Sciatic nerve (tissue), 2 donors: ENCODE measurements around the gene SYTL3. TPM values are rescaled to one million over a fixed set of nuclear protein-coding genes. Genes with fewer than 3 reads are reported as not detected.

Source experiments
- ATAC-seq: fragments of 200-7000 bp; cut with Tn5 transposase; one replicate; pipeline ENCODE4 v1.9.1; 2020; ENCODE audit warnings: mild to moderate bottlenecking, moderate library complexity
- DNase-seq: peaks from one replicate; pipeline ENCODE4 v3.0.0-alpha.2; 2020; ENCODE audit warnings: low spot score
- intact Hi-C: fragments of 100-400 bp; cut with DNase I; formaldehyde crosslinking; loops from one replicate; pipeline ENCODE4 v1.14.2; 2022
- total RNA-seq: library from RNA; stranded (reverse); fragmentation: NEBNext Ultra II Directional; extraction: Animal tissue kit (Norgen Biotek cat#: 25700); gene quantifications from one replicate; pipeline ENCODE4 v1.2.1, GENCODE V29; 2021
- donor health status: DM: no; HTN: no; CAD: no.
- donor health status: DM: no; HTN: no; CAD: no.

Gene SYTL3
- total RNA-seq, 1 donor from 2014 or later: 2.5 TPM

- intact Hi-C loops: no loop called here
- no peak for DNase-seq
- peak; percentile 43 for ATAC-seq
These were observed 113.1 kb downstream of the SYTL3 start for GRCh38 chr6:158762787-158763433.

- DNase-seq: no peak
- intact Hi-C loops: no loop called here
- no peak for ATAC-seq
These were observed 113.8 kb downstream of the SYTL3 start for GRCh38 chr6:158763434-158764182.

DNA sequence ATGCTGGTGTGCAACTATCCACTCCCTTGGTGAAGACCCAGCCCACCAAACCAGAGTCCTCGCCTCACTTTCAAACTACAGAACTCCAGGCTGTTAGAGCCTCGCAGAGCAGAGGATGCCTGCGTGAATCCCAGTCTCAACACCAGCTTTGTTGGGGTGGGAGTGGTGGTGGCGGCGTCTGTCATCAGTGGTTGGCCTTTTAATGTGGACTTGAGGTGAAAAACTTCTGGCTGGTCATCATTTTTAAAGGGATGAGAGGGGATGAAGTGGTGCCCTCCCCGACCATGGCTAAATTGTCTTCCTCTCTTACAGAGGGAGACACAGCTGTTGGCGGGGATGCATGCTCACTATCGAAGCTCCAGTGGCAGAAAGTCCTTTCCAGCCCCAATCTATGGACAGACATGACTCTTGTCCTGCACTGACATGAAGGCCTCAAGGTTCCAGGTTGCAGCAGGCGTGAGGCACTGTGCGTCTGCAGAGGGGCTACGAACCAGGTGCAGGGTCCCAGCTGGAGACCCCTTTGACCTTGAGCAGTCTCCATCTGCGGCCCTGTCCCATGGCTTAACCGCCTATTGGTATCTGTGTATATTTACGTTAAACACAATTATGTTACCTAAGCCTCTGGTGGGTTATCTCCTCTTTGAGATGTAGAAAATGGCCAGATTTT lies 114.5 kb downstream of the SYTL3 start:
- DNase-seq (no peak), ATAC-seq (no peak)
- intact Hi-C loops: no loop called here

DNA sequence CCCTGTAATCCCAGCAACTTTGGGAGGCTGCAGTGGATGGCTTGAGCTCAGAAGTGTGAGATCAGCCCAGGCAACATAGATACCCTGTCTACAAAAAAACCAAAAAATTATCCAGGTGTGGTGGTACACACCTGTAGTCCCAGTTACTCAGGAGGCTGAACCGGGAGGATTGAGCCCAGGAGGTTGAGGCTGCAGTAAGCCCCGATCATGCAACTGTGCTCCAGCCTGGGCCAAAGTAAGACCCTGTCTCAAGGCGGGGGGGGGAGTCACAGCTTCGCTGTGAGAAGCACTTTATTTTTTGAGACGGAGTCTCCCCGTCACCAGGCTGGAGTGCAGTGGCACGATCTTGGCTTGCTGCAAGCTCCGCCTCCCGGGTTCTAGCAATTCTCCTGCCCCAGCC lies 115.1 kb downstream of the SYTL3 start:
- no peak for DNase-seq
- intact Hi-C loops: no loop called here
- no peak for ATAC-seq

GRCh38 chr6:158765499-158766068 lies 115.7 kb downstream of the SYTL3 start:
- DNase-seq: no peak
- intact Hi-C loops: no loop called here
- no peak for ATAC-seq

DNA sequence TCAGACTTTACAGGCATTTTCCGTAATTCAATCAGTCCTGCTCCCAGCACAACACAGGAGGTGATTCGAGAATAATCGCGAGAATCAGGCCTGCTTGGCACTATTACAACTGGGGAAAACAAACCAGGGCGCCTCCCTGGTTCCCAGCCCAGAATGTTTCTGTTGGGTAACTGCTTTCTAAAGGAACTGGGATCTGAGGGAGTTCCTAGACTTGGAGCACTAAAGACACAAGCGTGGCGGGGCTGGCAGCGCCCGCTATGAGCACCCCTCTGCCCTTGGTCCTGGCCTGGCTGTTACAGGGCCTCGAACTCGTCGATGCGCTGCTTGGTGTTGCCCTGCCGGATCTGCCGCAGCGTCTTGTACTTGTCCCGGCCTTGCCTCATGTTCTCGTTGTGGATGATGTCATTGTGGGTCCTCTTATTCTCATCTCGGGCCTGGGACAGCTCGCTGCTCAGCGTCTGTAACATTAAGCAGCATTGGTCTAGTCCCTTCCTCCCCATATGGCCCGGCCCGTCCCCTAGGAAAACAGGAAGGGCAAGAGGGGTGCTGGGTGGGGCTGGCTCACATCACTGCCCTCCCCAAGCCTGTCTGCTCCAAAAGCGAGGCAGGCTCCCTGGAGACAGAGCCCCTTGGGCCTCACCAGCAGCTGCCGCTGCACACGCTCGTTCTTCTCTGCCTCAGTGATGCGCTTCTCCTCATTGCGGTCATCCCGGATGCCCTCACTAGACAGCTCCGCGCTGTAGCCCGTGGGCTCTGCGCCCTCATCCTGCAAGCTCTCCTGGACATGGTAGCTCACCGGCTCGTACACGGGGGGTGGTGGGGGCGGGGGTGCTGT lies 117.0 kb downstream of the SYTL3 start:
- DNase-seq (no peak), ATAC-seq (no peak)
- intact Hi-C loops: no loop called here

- DNase-seq (no peak), ATAC-seq (no peak)
- intact Hi-C loops: no loop called here
These were observed 117.9 kb downstream of the SYTL3 start for GRCh38 chr6:158767709-158768108.

- DNase-seq (no peak), ATAC-seq (no peak)
- intact Hi-C loops: no loop called here
These were observed 118.6 kb downstream of the SYTL3 start for GRCh38 chr6:158768436-158768835.

DNA sequence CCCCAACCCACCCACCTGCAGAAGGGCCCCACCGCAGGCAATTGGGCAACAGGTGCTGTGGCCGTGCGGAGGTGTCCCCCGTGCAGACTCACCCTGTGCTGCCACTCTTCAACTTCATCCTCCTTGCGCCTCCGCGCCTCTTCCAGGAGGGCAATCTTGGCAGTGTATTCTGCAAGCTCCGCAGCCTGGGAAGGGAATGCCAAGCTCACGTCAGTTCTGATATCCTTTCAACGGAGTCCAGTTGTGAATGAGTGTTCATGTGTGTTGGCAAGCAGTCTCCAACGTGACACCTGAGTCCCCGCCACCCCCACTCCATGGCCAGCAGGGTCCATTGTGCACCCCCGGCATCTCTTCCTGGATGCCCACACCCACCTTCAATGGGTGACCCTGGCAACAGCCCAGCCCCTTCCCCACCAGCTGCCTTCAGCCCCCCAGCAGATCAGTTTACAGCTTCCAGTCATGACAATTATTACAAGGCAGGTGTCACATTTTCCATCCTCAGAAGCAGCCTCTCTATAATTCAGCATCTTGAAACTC lies 119.4 kb downstream of the SYTL3 start:
- DNase-seq (no peak), ATAC-seq (no peak)

DNA sequence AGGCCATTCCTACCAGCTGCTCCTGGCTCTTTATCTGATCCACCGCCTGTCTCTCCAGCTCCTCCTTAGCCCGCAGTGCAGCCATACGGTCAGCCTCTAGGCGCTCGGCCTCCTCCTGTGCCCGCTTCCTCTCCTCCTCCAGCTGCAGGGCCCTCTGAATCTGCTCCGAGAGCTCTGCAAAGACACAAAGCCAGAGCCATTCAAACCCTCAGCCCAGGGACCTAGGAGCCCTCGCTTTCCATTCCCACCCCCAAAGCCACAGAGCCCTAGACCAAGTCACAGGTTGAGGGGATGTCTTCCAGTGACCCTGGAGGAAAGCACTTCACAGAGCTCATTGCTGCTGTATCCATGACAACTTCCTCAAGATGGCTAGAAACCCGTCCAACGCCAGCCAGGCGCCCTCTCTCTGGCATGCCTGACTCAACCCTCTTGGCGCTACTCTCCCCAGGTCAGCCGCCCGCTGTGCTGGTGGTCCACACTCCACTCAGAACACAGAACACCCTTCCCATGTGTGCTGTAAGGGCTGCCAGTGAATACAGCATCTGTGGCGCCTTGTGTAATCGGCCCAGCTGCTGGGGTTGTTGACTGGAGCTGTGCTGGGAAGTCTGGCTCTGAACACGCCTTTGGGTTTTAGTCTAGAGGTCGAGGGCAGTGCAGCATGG lies 120.0 kb downstream of the SYTL3 start:
- ATAC-seq (peak; percentile 89), DNase-seq (no peak)
- intact Hi-C loops: no loop called here

More for the DNA sequence above, 119.4 kb downstream of the SYTL3 start:
- intact Hi-C loops: no loop called here

GRCh38 chr6:158770533-158771330 lies 120.9 kb downstream of the SYTL3 start:
- no peak for DNase-seq
- ATAC-seq: peak; percentile 64

GRCh38 chr6:158771399-158772152 lies 121.7 kb downstream of the SYTL3 start:
- no peak for DNase-seq
- no peak for ATAC-seq
- intact Hi-C loops: no loop called here

More at GRCh38 chr6:158770533-158771330, 120.9 kb downstream of the SYTL3 start:
- intact Hi-C loops: no loop called here

DNA sequence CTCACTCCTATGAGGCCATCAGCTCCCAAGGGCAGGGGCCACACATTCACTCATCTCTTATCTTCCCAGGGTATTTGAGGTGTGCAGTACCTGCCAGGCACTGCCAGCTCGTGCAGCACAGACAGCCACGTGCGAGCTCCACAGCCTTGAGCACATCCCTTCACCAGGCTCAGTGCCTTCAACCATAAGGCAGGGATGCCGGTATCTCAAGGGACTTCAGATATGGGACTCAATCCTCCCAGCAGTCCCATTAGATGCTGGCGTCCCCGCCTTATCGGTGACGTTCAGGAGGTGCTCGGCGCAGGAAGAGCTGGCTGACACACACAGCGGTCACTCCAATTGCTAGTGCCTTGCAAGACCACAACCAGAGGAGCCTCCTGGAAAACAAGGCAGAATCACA lies 122.3 kb downstream of the SYTL3 start:
- DNase-seq (no peak), ATAC-seq (no peak)
- intact Hi-C loops: no loop called here

GRCh38 chr6:158772851-158773371 lies 123.1 kb downstream of the SYTL3 start:
- ATAC-seq (peak; percentile 45), DNase-seq (no peak)
- intact Hi-C loops: no loop called here

DNA sequence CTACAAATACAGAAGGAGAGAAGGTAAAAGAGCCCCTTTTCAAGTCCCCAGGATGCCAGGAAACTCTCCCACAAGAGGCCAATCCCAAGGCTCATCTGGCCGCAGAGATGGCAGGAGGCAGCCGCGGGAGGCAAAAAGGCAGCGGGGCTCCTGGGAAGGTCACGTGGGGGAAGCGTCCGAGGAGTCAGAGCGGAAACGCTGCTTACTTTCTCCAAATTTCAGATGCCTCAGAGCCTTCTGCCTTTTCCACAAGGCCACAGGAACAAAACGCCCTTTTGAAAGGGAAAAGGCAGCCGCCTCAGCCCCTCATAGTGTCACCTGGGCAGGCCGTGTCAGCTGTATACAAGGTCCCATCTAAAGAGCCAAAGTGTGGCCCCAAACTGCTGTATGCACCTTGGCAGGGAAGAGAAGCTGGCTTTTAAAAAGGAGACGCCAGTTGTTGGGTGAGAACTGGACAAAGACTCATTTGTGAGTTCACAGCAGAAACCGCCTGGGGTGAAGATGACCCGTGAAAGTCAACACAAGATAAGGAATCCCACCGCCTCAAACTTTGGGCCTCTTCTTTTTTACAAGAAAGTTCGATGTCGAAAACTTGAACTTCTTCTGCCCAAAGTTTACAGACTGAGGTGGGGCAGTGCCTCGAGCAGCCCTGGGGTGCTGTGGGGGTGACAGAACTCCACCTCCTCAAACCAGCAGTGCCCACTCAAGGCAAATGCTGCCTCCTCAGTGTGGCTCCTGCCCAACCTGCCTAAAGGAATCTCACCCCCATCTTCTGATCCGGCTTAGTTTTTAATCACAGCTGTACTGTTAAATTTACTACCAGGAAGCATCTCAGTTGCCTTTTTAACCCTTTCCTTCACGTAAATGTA lies 124.0 kb downstream of the SYTL3 start:
- no peak for ATAC-seq
- DNase-seq: no peak
- intact Hi-C loops: no loop called here
